SK-N-SH (cell line): ENCODE data around the gene STXBP6. TPM values are rescaled to one million over a fixed set of nuclear protein-coding genes. Genes with fewer than 3 reads are reported as not detected.

Experiments
- CTCF ChIA-PET: fragments of 300-600, 350-600 bp; formaldehyde crosslinking; extraction: SDS; loops from one replicate; lab custom pipeline; 2021; lab: Yijun Ruan, JAX
- POLR2A ChIA-PET: fragments of 350-600 bp; sonication (Branson Sonifier 250); formaldehyde crosslinking; extraction: SDS; loops from one replicate; lab custom pipeline; 2020; ENCODE audit warnings: antibody characterized with exemption, inconsistent platforms; lab: Yijun Ruan, JAX
- DNase-seq: peaks from one replicate; pipeline ENCODE4 v3.0.0; 2012
- H2AFZ ChIP-seq: fragments of 200-600 bp; sonication (generic); 2 replicates; pipeline ENCODE4 v1.8.1; 2016; ENCODE audit warnings: antibody characterized with exemption, mild to moderate bottlenecking, low read depth
- H3F3A ChIP-seq: fragments of 200-600 bp; sonication (generic); replicated peaks from 2 replicates; pipeline ENCODE3; 2016; ENCODE audit warnings: antibody characterized with exemption, mild to moderate bottlenecking; ENCODE audit not compliant: insufficient read depth
- H3K27ac ChIP-seq, 2 experiments: fragments of 200-500 bp in 1 of 2; fragments of 200-600 bp in 1 of 2; sonication (Bioruptor generic) in 1 of 2; sonication (generic), shearing (Covaris generic) in 1 of 2; 2 replicates each; pipeline versions ENCODE4 v1.5.1 to v1.6.1; 2014 to 2016; ENCODE audit warnings: low read depth in 2 of 2, inconsistent platforms in 1 of 2, low read length in 1 of 2, mild to moderate bottlenecking in 1 of 2, mixed read lengths in 1 of 2
- H3K27me3 ChIP-seq: fragments of 200-600 bp; sonication (generic), shearing (Covaris generic); 2 replicates; pipeline ENCODE4 v1.6.1; 2016; ENCODE audit warnings: mixed run types; ENCODE audit not compliant: insufficient read depth
- H3K36me3 ChIP-seq, 2 experiments: fragments of 200-500 bp in 1 of 2; fragments of 200-600 bp in 1 of 2; sonication (Bioruptor generic) in 1 of 2; sonication (generic) in 1 of 2; replicated peaks in 1 of 2; 2 replicates each; pipeline versions ENCODE3 to v1.5.1; 2014 to 2016; ENCODE audit warnings: low read length in 1 of 2, mild to moderate bottlenecking in 1 of 2; ENCODE audit not compliant: insufficient read depth in 2 of 2, control insufficient read depth in 1 of 2
- H3K4me1 ChIP-seq, 2 experiments: fragments of 200-500 bp in 1 of 2; fragments of 200-600 bp in 1 of 2; sonication (Bioruptor generic) in 1 of 2; sonication (generic), shearing (Covaris generic) in 1 of 2; 2 replicates each; pipeline versions ENCODE4 v1.5.1 to v1.6.1; 2014 to 2016; ENCODE audit warnings: low read depth in 1 of 2, low read length in 1 of 2, mixed run types in 1 of 2; ENCODE audit not compliant: insufficient read depth in 2 of 2, control insufficient read depth in 1 of 2
- H3K4me2 ChIP-seq: fragments of 200-600 bp; sonication (generic), shearing (Covaris generic); 2 replicates; pipeline ENCODE4 v1.6.1; 2017; ENCODE audit warnings: mixed run types
- H3K4me3 ChIP-seq, 2 experiments: fragments of 200-500 bp in 1 of 2; fragments of 200-600 bp in 1 of 2; sonication (Bioruptor generic) in 1 of 2; sonication (generic), shearing (Covaris generic) in 1 of 2; 2 replicates each; pipeline versions ENCODE4 v1.5.1 to v1.8.1; 2014 to 2016; ENCODE audit warnings: low read depth in 2 of 2, inconsistent platforms in 1 of 2, low read length in 1 of 2, mild to moderate bottlenecking in 1 of 2, mixed read lengths in 1 of 2, moderate library complexity in 1 of 2
- H3K79me2 ChIP-seq: fragments of 200-600 bp; sonication (generic); 2 replicates; pipeline ENCODE4 v1.8.1; 2017; ENCODE audit warnings: mild to moderate bottlenecking; ENCODE audit not compliant: insufficient read depth
- H3K9ac ChIP-seq: fragments of 200-600 bp; sonication (generic); 2 replicates; pipeline ENCODE4 v1.6.1; 2017; ENCODE audit warnings: mixed run types
- H3K9me2 ChIP-seq: fragments of 200-600 bp; sonication (generic); 2 replicates; pipeline ENCODE4 v1.6.1; 2017; ENCODE audit warnings: mixed run types
- H3K9me3 ChIP-seq: fragments of 200-600 bp; sonication (generic); 2 replicates; pipeline ENCODE4 v1.6.1; 2017; ENCODE audit warnings: mixed run types, mild to moderate bottlenecking, moderate library complexity
- H4K20me1 ChIP-seq: fragments of 200-600 bp; sonication (generic); 2 replicates; pipeline ENCODE4 v1.6.1; 2017; ENCODE audit warnings: mild to moderate bottlenecking, mixed run types; ENCODE audit not compliant: insufficient read depth
- CHD2 ChIP-seq: fragments of 150-350 bp; IDR thresholded peaks from 2 replicates; pipeline ENCODE4 v1.6.1; 2018; ENCODE audit warnings: low read length; ENCODE audit not compliant: partially characterized antibody
- EP300 ChIP-seq, 2 experiments: IDR thresholded peaks; 2 replicates each; pipeline versions ENCODE4 v1.4.0 to v1.6.1; 2012; ENCODE audit warnings: borderline replicate concordance in 1 of 2, low read depth in 1 of 2, low read length in 1 of 2
- FOSL2 ChIP-seq: IDR thresholded peaks from 2 replicates; pipeline ENCODE4 v1.4.0; 2012; ENCODE audit warnings: low read depth, mild to moderate bottlenecking, moderate library complexity, borderline replicate concordance
- FOXJ3 ChIP-seq: sonication (generic); formaldehyde crosslinking; IDR thresholded peaks from 2 replicates; pipeline ENCODE4 v1.5.1; 2020; ENCODE audit warnings: mild to moderate bottlenecking, missing genetic modification reagents
- GATA2 ChIP-seq: sonication (generic); formaldehyde crosslinking; IDR thresholded peaks from 2 replicates; pipeline ENCODE4 v1.5.0; 2020; ENCODE audit warnings: mild to moderate bottlenecking, missing genetic modification reagents
- IRF3 ChIP-seq: fragments of 150-350 bp; IDR thresholded peaks from 2 replicates; pipeline ENCODE4 v1.6.1; 2016; ENCODE audit warnings: mild to moderate bottlenecking, low read depth, low read length
- MEF2A ChIP-seq: IDR thresholded peaks from 2 replicates; pipeline ENCODE4 v1.4.0; 2012; ENCODE audit warnings: low read depth, borderline replicate concordance
- NRF1 ChIP-seq: IDR thresholded peaks from 2 replicates; pipeline ENCODE4 v1.6.1; 2012; ENCODE audit warnings: low read depth, mild to moderate bottlenecking, low read length
- PBX3 ChIP-seq: IDR thresholded peaks from 2 replicates; pipeline ENCODE4; 2012
- RAD21 ChIP-seq: IDR thresholded peaks from 2 replicates; pipeline ENCODE4 v1.6.1; 2012; ENCODE audit warnings: mild to moderate bottlenecking, low read length
- SIN3A ChIP-seq: IDR thresholded peaks from 2 replicates; pipeline ENCODE4 v1.6.1; 2012; ENCODE audit warnings: low read depth, mild to moderate bottlenecking, low read length, moderate library complexity, borderline replicate concordance
- TAF1 ChIP-seq: IDR thresholded peaks from 2 replicates; pipeline ENCODE4 v1.6.1; 2012; ENCODE audit warnings: low read depth, mild to moderate bottlenecking, low read length, moderate library complexity, borderline replicate concordance
- TEAD4 ChIP-seq: IDR thresholded peaks from 2 replicates; pipeline ENCODE4 v1.4.0; 2012; ENCODE audit warnings: mild to moderate bottlenecking, borderline replicate concordance; ENCODE audit not compliant: insufficient read depth
- ZBTB33 ChIP-seq: IDR thresholded peaks from 2 replicates; pipeline ENCODE4 v1.4.0; 2012; ENCODE audit warnings: low read depth, borderline replicate concordance
- WGBS: methylation state at CpG from one replicate; pipeline ENCODE4 v1.1.6; 2017; ENCODE audit warnings: low lambda C conversion rate; 5-methylcytosine and 5-hydroxymethylcytosine counted together
- polyA plus RNA-seq, 3 experiments: library from polyadenylated mRNA; depleted of rRNA; stranded (reverse); fragments of >200 nt; gene quantifications; 2 replicates each; pipeline ENCODE4 v1.2.3, GENCODE V29; 2012

The STXBP6 gene
- polyA plus RNA-seq, 1 of the 3 experiments (the other 2 are of a cell fraction) = 0.16 TPM

GRCh38 chr14:24972844-24973243 is 77.1 kb downstream of the STXBP6 start:
- TF ChIP-seq ZBTB33 (no peak), SIN3A (no peak), GATA2 (CRISPR knock-in tag) (no peak), TEAD4 (no peak), TAF1 (no peak), PBX3 (no peak), NRF1 (no peak)
- Histone ChIP-seq H3K27ac (no peak overlapping the region), H3K4me2 (no peak overlapping the region), H4K20me1 (no peaks in the 10 kb centered on the region), H3K36me3 (no peaks in the 10 kb centered on the region), H3K27me3 (no peaks in the 10 kb centered on the region), H3K79me2 (no peaks in the 10 kb centered on the region), H3K9me3 (no peaks in the 10 kb centered on the region), H3K9ac (no peak overlapping the region), H2AFZ (no peak overlapping the region), H3K4me3 (no peak overlapping the region), H3K4me1 (no peaks in the 10 kb centered on the region), H3K9me2 (no peaks in the 10 kb centered on the region; the same call in 1 of the 2 replicates), H3F3A (no peaks in the 10 kb centered on the region)
- ChIA-PET POLR2A (no interaction called here), CTCF (no interaction called here)
- no peak for DNase-seq
- 11% methylated on average over 3 of the region's 3 CpGs for WGBS

DNA sequence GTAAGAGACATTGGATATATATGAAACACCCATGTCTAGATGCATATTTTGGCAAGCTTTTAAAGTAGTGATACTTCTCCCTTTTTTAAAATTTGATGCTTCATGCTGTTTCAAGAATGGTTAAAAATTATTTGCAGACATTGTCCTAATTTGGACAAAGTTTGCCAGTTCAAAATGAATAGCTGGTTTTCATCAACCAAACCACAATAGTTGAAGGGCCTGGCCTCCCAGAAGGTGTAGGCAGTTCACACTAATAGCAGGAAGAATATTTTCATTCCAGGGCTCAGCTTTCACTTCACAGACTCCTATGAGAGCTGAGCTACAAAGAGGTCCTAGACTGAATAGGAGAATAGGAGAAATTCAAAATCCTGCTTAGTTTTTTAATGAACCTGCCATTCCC is 78.7 kb downstream of the STXBP6 start:
- POLR2A ChIA-PET = no interaction called here

DNA sequence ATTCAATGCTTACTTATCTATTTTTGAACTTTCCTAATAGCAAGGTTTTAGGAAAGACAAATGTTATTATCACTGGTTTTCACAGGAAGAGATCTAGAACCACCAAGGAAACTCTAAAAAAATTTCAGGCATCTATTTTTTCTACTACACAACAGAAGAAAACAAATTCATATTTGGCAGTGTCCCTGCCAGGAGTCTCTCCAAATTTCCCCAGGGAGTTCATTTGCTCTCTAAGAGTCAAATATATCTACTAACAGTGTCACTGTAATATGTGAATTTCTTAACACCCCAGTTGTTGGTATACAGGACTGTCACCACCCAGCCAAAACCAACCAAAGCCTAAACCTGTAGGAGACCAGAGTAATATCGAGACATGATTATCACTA is 83.4 kb downstream of the STXBP6 start:
- H3K9ac ChIP-seq = no peak overlapping the region
- H3K79me2 ChIP-seq = no peaks in the 10 kb centered on the region

More for the DNA sequence above, 78.7 kb downstream of the STXBP6 start:
- Histone ChIP-seq H3K4me2 (no peak overlapping the region), H3K27ac (no peak overlapping the region), H2AFZ (no peak overlapping the region), H3K4me3 (no peak overlapping the region), H4K20me1 (no peaks in the 10 kb centered on the region), H3K9ac (no peak overlapping the region), H3K4me1 (no peaks in the 10 kb centered on the region), H3K36me3 (no peaks in the 10 kb centered on the region), H3K9me3 (no peaks in the 10 kb centered on the region), H3F3A (no peaks in the 10 kb centered on the region), H3K27me3 (no peaks in the 10 kb centered on the region), H3K9me2 (no peaks in the 10 kb centered on the region; the same call in 1 of the 2 replicates), H3K79me2 (no peaks in the 10 kb centered on the region)
- CTCF ChIA-PET = no interaction called here
- no peak for DNase-seq
- no peak for TF ChIP-seq MEF2A

More for the DNA sequence above, 83.4 kb downstream of the STXBP6 start:
- WGBS = 7% methylated on average over 1 of the region's 1 CpG
- ChIA-PET CTCF (no interaction called here), POLR2A (no interaction called here)
- Histone ChIP-seq H3K4me2 (no peak overlapping the region), H3K36me3 (no peaks in the 10 kb centered on the region), H3K4me1 (no peaks in the 10 kb centered on the region), H3K27ac (no peak overlapping the region), H3F3A (no peaks in the 10 kb centered on the region), H4K20me1 (no peaks in the 10 kb centered on the region), H3K9me3 (no peaks in the 10 kb centered on the region), H2AFZ (no peak overlapping the region), H3K9me2 (no peaks in the 10 kb centered on the region), H3K4me3 (no peak overlapping the region), H3K27me3 (no peaks in the 10 kb centered on the region)
- no peak for DNase-seq
- TF ChIP-seq CHD2 (no peak), RAD21 (no peak), IRF3 (no peak), FOSL2 (no peak), EP300 (IDR thresholded peaks at IDR 0.05; ENCODE audit: borderline replicate concordance in 1 of 2, low read depth in 1 of 2, low read length in 1 of 2) (no peak), ZBTB33 (no peak), FOXJ3 (CRISPR knock-in tag) (no peak)
